IMR-90 (cell line): Measurements from ENCODE around the gene SLAMF8. TPM values are rescaled to one million over a fixed set of nuclear protein-coding genes. Genes with fewer than 3 reads are reported as not detected.

Source experiments
- ATAC-seq: fragments of 200-7000 bp; cut with Tn5 transposase; 2 replicates; pipeline ENCODE4 v1.9.1; 2020; ENCODE audit warnings: low read depth, mild to moderate bottlenecking, moderate library complexity
- BruUV-seq: library from RNA; stranded (reverse); fragments of 400-500 nt; replicated peaks from 2 replicates; lab custom pipeline; 2021; lab: Mats Ljungman, UMichigan
- CTCF ChIA-PET: fragments of 300-600 bp; formaldehyde crosslinking; extraction: SDS; loops from one replicate; lab custom pipeline; 2021; ENCODE audit warnings: antibody characterized with exemption; lab: Yijun Ruan, JAX
- POLR2A ChIA-PET: fragments of 300-600 bp; sonication (Branson Sonifier 250); formaldehyde crosslinking; loops from one replicate; lab custom pipeline; 2022; ENCODE audit warnings: antibody characterized with exemption; ENCODE audit not compliant: unreplicated experiment; lab: Charles Lee
- DNase-seq: peaks from one replicate; pipeline ENCODE4 v3.0.0; 2013
- H2AFZ ChIP-seq: replicated peaks from 2 replicates; pipeline ENCODE3; 2013; ENCODE audit warnings: low read length, mild to moderate bottlenecking; ENCODE audit not compliant: poor library complexity
- H2AK5ac ChIP-seq: 2 replicates; pipeline ENCODE4 v1.6.1; 2013; ENCODE audit warnings: low read depth, low read length, inconsistent platforms
- H2AK9ac ChIP-seq: replicated peaks from 2 replicates; pipeline ENCODE3; 2013; ENCODE audit warnings: mild to moderate bottlenecking, low read depth, low read length, moderate library complexity; ENCODE audit not compliant: poor library complexity
- H2BK120ac ChIP-seq: 2 replicates; pipeline ENCODE4 v1.6.1; 2013; ENCODE audit warnings: low read depth, low read length, inconsistent platforms
- H2BK15ac ChIP-seq: 3 replicates; pipeline ENCODE4 v1.6.1; 2013; ENCODE audit warnings: low read depth, low read length, inconsistent platforms
- H2BK20ac ChIP-seq: 2 replicates; pipeline ENCODE4 v1.6.1; 2013; ENCODE audit warnings: low read depth, mild to moderate bottlenecking, inconsistent platforms, low read length, moderate library complexity
- H2BK5ac ChIP-seq: 2 replicates; pipeline ENCODE4 v1.6.1; 2013; ENCODE audit warnings: mild to moderate bottlenecking, low read depth, low read length, inconsistent platforms; ENCODE audit not compliant: poor library complexity, severe bottlenecking
- H3K14ac ChIP-seq: replicated peaks from 2 replicates; pipeline ENCODE4 v1.6.1; 2013; ENCODE audit warnings: low read depth, low read length, inconsistent platforms
- H3K18ac ChIP-seq: 2 replicates; pipeline ENCODE4 v1.6.1; 2013; ENCODE audit warnings: low read depth, low read length, control low read depth
- H3K23ac ChIP-seq: 2 replicates; pipeline ENCODE4 v1.6.1; 2013; ENCODE audit warnings: low read depth, low read length, inconsistent platforms
- H3K27ac ChIP-seq: 2 replicates; pipeline ENCODE4 v1.5.1; 2013; ENCODE audit warnings: mild to moderate bottlenecking, control low read depth, low read length; ENCODE audit not compliant: insufficient read depth
- H3K27me3 ChIP-seq: 2 replicates; pipeline ENCODE4 v1.6.1; 2013; ENCODE audit warnings: low read length; ENCODE audit not compliant: control insufficient read depth, insufficient read depth
- H3K36me3 ChIP-seq: 2 replicates; pipeline ENCODE4 v1.6.1; 2013; ENCODE audit warnings: low read length, mixed read lengths; ENCODE audit not compliant: control insufficient read depth, insufficient read depth
- H3K4ac ChIP-seq: 2 replicates; pipeline ENCODE4 v1.6.1; 2013; ENCODE audit warnings: low read depth, low read length, inconsistent platforms
- H3K4me1 ChIP-seq: 2 replicates; pipeline ENCODE4 v1.6.1; 2013; ENCODE audit warnings: low read length, mixed read lengths; ENCODE audit not compliant: control insufficient read depth, insufficient read depth
- H3K4me2 ChIP-seq: 2 replicates; pipeline ENCODE4 v1.6.1; 2013; ENCODE audit warnings: low read depth, mild to moderate bottlenecking, control low read depth, low read length, moderate library complexity
- H3K4me3 ChIP-seq: 2 replicates; pipeline ENCODE4 v1.5.1; 2013; ENCODE audit warnings: low read depth, mild to moderate bottlenecking, control low read depth, low read length, moderate library complexity; ENCODE audit not compliant: insufficient read depth
- H3K56ac ChIP-seq: 2 replicates; pipeline ENCODE4 v1.6.1; 2013; ENCODE audit warnings: low read length, inconsistent platforms; ENCODE audit not compliant: insufficient read depth; ENCODE audit errors: extremely low read depth
- H3K79me1 ChIP-seq, 2 experiments: 2 replicates each; pipeline ENCODE4 v1.6.1; 2013; ENCODE audit warnings: low read length in 2 of 2, inconsistent platforms in 1 of 2, low read depth in 1 of 2
- H3K9ac ChIP-seq: 2 replicates; pipeline ENCODE4 v1.6.1; 2013; ENCODE audit warnings: low read depth, low read length, control low read depth
- H3K9me1 ChIP-seq: 2 replicates; pipeline ENCODE4 v1.6.1; 2013; ENCODE audit warnings: low read length, inconsistent platforms; ENCODE audit not compliant: insufficient read depth
- H3K9me3 ChIP-seq: 2 replicates; pipeline ENCODE4 v1.6.1; 2013; ENCODE audit warnings: low read length; ENCODE audit not compliant: control insufficient read depth, insufficient read depth
- H4K20me1 ChIP-seq: 2 replicates; pipeline ENCODE4 v1.6.1; 2013; ENCODE audit warnings: low read length, inconsistent platforms; ENCODE audit not compliant: insufficient read depth
- H4K5ac ChIP-seq: 2 replicates; pipeline ENCODE4 v1.6.1; 2013; ENCODE audit warnings: mild to moderate bottlenecking, low read depth, low read length, control low read depth
- H4K8ac ChIP-seq, 2 experiments: 2 replicates each; pipeline ENCODE4 v1.6.1; 2013; ENCODE audit warnings: low read depth in 2 of 2, low read length in 2 of 2, control low read depth in 1 of 2, inconsistent platforms in 1 of 2
- H4K91ac ChIP-seq: 2 replicates; pipeline ENCODE4 v1.6.1; 2013; ENCODE audit warnings: low read depth, low read length, inconsistent platforms; ENCODE audit not compliant: insufficient read depth
- CTCF ChIP-seq: conservative IDR thresholded peaks from 2 replicates; pipeline ENCODE4 v1.5.1; 2012; ENCODE audit warnings: mild to moderate bottlenecking, low read depth, low read length, improper control_type of control experiment
- ELK1 ChIP-seq: fragments of 150-350 bp; IDR thresholded peaks from 2 replicates; pipeline ENCODE4 v1.6.1; 2016; ENCODE audit warnings: low read depth, mild to moderate bottlenecking, low read length, moderate library complexity, borderline replicate concordance
- FOS ChIP-seq: fragments of 150-350 bp; IDR thresholded peaks from 2 replicates; pipeline ENCODE4 v1.6.1; 2016; ENCODE audit warnings: low read depth, low read length
- MAZ ChIP-seq: IDR thresholded peaks from 2 replicates; pipeline ENCODE4 v1.6.1; 2012; ENCODE audit warnings: low read depth, mild to moderate bottlenecking, low read length, improper control_type of control experiment, moderate library complexity, borderline replicate concordance
- MXI1 ChIP-seq: IDR thresholded peaks from 2 replicates; pipeline ENCODE4 v1.6.1; 2012; ENCODE audit warnings: low read depth, mild to moderate bottlenecking, low read length, moderate library complexity, borderline replicate concordance
- POLR2A ChIP-seq: IDR thresholded peaks from 2 replicates; pipeline ENCODE4 v1.6.1; 2012; ENCODE audit warnings: mild to moderate bottlenecking, low read depth, low read length
- RAD21 ChIP-seq: IDR thresholded peaks from 2 replicates; pipeline ENCODE4 v1.6.1; 2012; ENCODE audit warnings: low read length, improper control_type of control experiment
- WGBS, 2 experiments: methylation state at CpG; one replicate each; pipeline versions ENCODE4 v1.1.5 to v1.1.7; 2013; ENCODE audit warnings: missing lambda C conversion rate in 2 of 2; ENCODE audit not compliant: insufficient read length in 1 of 2; ENCODE audit errors: extremely low coverage in 2 of 2; 5-methylcytosine and 5-hydroxymethylcytosine counted together
- dilution Hi-C: fragments of 300-500 bp; cut with HindIII; formaldehyde crosslinking; loops from one replicate; pipeline ENCODE4 v1.14.3; 2018; ENCODE audit warnings: low sequenced_read_pairs; ENCODE audit not compliant: unreplicated experiment
- in situ Hi-C: fragments of 300-500 bp; cut with MboI; formaldehyde crosslinking; loops from 3 replicates; pipeline ENCODE4 v1.14.3; 2019; ENCODE audit warnings: low sequenced_read_pairs, inconsistent platforms, mixed read lengths
- intact Hi-C: fragments of 100-400 bp; cut with micrococcal nuclease; formaldehyde crosslinking; loops from 2 replicates; pipeline ENCODE4 v1.10.0; 2022
- polyA plus RNA-seq, 3 experiments: library from polyadenylated mRNA; depleted of rRNA; stranded (reverse); fragments of >200 nt; gene quantifications; 2 replicates each; pipeline ENCODE4 v1.2.3, GENCODE V29; 2012; ENCODE audit warnings: low replicate concordance in 1 of 3
- total RNA-seq: library from RNA; depleted of rRNA; stranded (reverse); fragments of >200 nt; gene quantifications from 2 replicates; pipeline ENCODE4 v1.2.3, GENCODE V29; 2012

Gene SLAMF8
- total and polyA plus RNA-seq, 2 of the 4 experiments (the other 2 are of a cell fraction): 0.07 TPM; not detected in 1

- H3K9me3 ChIP-seq: no peaks in the 10 kb centered on the region
- H4K8ac ChIP-seq: peak overlapping the region; percentile 93 to 97
- POLR2A ChIA-PET: no interaction called here
- peaks cover 4% of the 10 kb centered on the region for H3K4me1 ChIP-seq
- peaks cover 8% of the 10 kb centered on the region for H3K9me1 ChIP-seq
- no peak overlapping the region for H2BK20ac ChIP-seq
- peak; percentile 77 for DNase-seq
- peak overlapping the region; percentile 39 for H3K18ac ChIP-seq
- intact Hi-C loops (loop anchor here (2.0 kb wide), 1 partner anchor 70 kb away; the partner anchor contains the start of gene TAGLN2), dilution Hi-C loops (no loop called here), in situ Hi-C loops (no loop called here)
- H3K4ac ChIP-seq: peak overlapping the region; percentile 88
- peak overlapping the region; percentile 89 for H3K14ac ChIP-seq
- peak overlapping the region; percentile 91 for H4K91ac ChIP-seq
- H3K23ac ChIP-seq: peak overlapping the region; percentile 35; the same call in 1 of the 2 replicates
- no peaks in the 10 kb centered on the region for H4K20me1 ChIP-seq
- H3K4me2 ChIP-seq: peak overlapping the region; percentile 88
- H4K5ac ChIP-seq: peak overlapping the region; percentile 87
- ATAC-seq: peak; percentile 95
- peak overlapping the region; percentile 83 for H2AK5ac ChIP-seq
- H3K36me3 ChIP-seq: no peaks in the 10 kb centered on the region
- peak overlapping the region; percentile 70 for H2AK9ac ChIP-seq
- BruUV-seq: no TSS peak
- peak overlapping the region; percentile 70 for H2BK5ac ChIP-seq
- H3K56ac ChIP-seq: peak overlapping the region; percentile 47; the same call in 1 of the 2 replicates
- peak overlapping the region; percentile 53; the same call in 1 of the 2 replicates for H2BK120ac ChIP-seq
- H3K27ac ChIP-seq: peak overlapping the region; percentile 75
- peak; percentile 71 for TF ChIP-seq POLR2A
- no peak for TF ChIP-seq CTCF
- TF ChIP-seq MAZ: peak; percentile 42; the same call in 1 of the 2 replicates
- TF ChIP-seq MXI1: peak; percentile 68; the same call in 1 of the 2 replicates
- peak; percentile 10; the same call in 1 of the 2 replicates for TF ChIP-seq RAD21
- TF ChIP-seq FOS: 0 out of 2 replicates have a peak, but pooled peaks have one; percentile 6
- TF ChIP-seq ELK1: no peak
- 2% methylated on average over 54 of the region's 59 CpGs; no CpG with 5 or more reads in 1 of the 2 experiments for WGBS, 2 experiments
- peak overlapping the region; percentile 62 for H3K4me3 ChIP-seq
- no peaks in the 10 kb centered on the region for H3K27me3 ChIP-seq
- peak overlapping the region; percentile 82 for H3K9ac ChIP-seq
- CTCF ChIA-PET: interaction anchor here (0.6 to 1.5 kb wide), 5 partner anchors 22 to 65 kb away, joined by 3 to 4 read pairs (median 3); no protein-coding TSS in a partner anchor
- peaks cover 0 to 13% of the 10 kb centered on the region in 2 experiments; a peak in 2 of 4 replicates for H3K79me1 ChIP-seq
- 0 out of 3 replicates have a peak overlapping the region, but pooled peaks have one; percentile 8 for H2BK15ac ChIP-seq
- H2AFZ ChIP-seq: peak overlapping the region; percentile 90
Observed at GRCh38 chr1:159854693-159855192, 28.1 kb downstream of the SLAMF8 start.
